IPS DF 6.9 (cell line): ENCODE measurements around the gene UBAC1.

Experiments used
- DNase-seq: peaks from one replicate; pipeline ENCODE4 v3.0.0-alpha.2; 2013; ENCODE audit warnings: low read depth, low spot score
- H3K27ac ChIP-seq: one replicate; pipeline ENCODE4 v1.5.1; 2013; ENCODE audit warnings: low read length, control low read depth
- H3K27me3 ChIP-seq: 2 replicates; pipeline ENCODE4 v1.6.1; 2013; ENCODE audit warnings: mild to moderate bottlenecking, low read length; ENCODE audit not compliant: control insufficient read depth, insufficient read depth
- H3K36me3 ChIP-seq: 2 replicates; pipeline ENCODE4 v1.6.1; 2013; ENCODE audit warnings: low read length; ENCODE audit not compliant: control insufficient read depth, insufficient read depth
- H3K4me1 ChIP-seq: 2 replicates; pipeline ENCODE4 v1.6.1; 2013; ENCODE audit warnings: low read length; ENCODE audit not compliant: control insufficient read depth, insufficient read depth
- H3K4me3 ChIP-seq: 2 replicates; pipeline ENCODE4 v1.5.1; 2013; ENCODE audit warnings: mild to moderate bottlenecking, low read length
- H3K9me3 ChIP-seq: 2 replicates; pipeline ENCODE4 v1.6.1; 2013; ENCODE audit warnings: low read length, inconsistent platforms; ENCODE audit not compliant: control insufficient read depth, insufficient read depth
- WGBS: extraction: QIAGEN DNeasy Blood & Tissue Kit; methylation state at CpG from one replicate; pipeline ENCODE4 v1.1.7; 2013; ENCODE audit warnings: mixed read lengths, missing lambda C conversion rate; ENCODE audit not compliant: insufficient read length, insufficient coverage; 5-methylcytosine and 5-hydroxymethylcytosine counted together

UBAC1 gene

GRCh38 chr9:135906291-135907005 is 54.7 kb downstream of the UBAC1 start:
- Histone ChIP-seq H3K36me3 (no peaks in the 10 kb centered on the region), H3K4me3 (peak overlapping the region; percentile 95), H3K27ac (no peak overlapping the region), H3K4me1 (peaks cover 5% of the 10 kb centered on the region; the same call in 1 of the 2 replicates), H3K9me3 (no peaks in the 10 kb centered on the region), H3K27me3 (no peaks in the 10 kb centered on the region)
- WGBS: no CpG with 5 or more reads among the region's 70 CpGs
- DNase-seq: no peak

- no CpG with 5 or more reads among the region's 23 CpGs for WGBS
- H3K27me3 ChIP-seq: no peaks in the 10 kb centered on the region
- no peak for DNase-seq
- peaks cover 5% of the 10 kb centered on the region; the same call in 1 of the 2 replicates for H3K4me1 ChIP-seq
- no peaks in the 10 kb centered on the region for H3K36me3 ChIP-seq
- no peak overlapping the region; the same call in 1 of the 2 replicates for H3K4me3 ChIP-seq
- no peak overlapping the region for H3K27ac ChIP-seq
- H3K9me3 ChIP-seq: no peaks in the 10 kb centered on the region
Measured at GRCh38 chr9:135905380-135906258, 55.6 kb downstream of the UBAC1 start.

- no peak for DNase-seq
- peaks cover 5% of the 10 kb centered on the region; the same call in 1 of the 2 replicates for H3K4me1 ChIP-seq
- no peaks in the 10 kb centered on the region for H3K9me3 ChIP-seq
- H3K27me3 ChIP-seq: no peaks in the 10 kb centered on the region
- H3K27ac ChIP-seq: no peak overlapping the region
- no peaks in the 10 kb centered on the region for H3K36me3 ChIP-seq
- no peak overlapping the region for H3K4me3 ChIP-seq
- no CpG with 5 or more reads among the region's 16 CpGs for WGBS
Measured at GRCh38 chr9:135903786-135904520, 57.2 kb downstream of the UBAC1 start.

- Histone ChIP-seq H3K36me3 (no peaks in the 10 kb centered on the region), H3K4me1 (peaks cover 3% of the 10 kb centered on the region; the same call in 1 of the 2 replicates), H3K27me3 (no peaks in the 10 kb centered on the region), H3K9me3 (no peaks in the 10 kb centered on the region), H3K4me3 (no peak overlapping the region), H3K27ac (no peak overlapping the region)
- WGBS: no CpG with 5 or more reads among the region's 3 CpGs
- no peak for DNase-seq
Measured at GRCh38 chr9:135903358-135903656, 57.9 kb downstream of the UBAC1 start.

- Histone ChIP-seq H3K4me3 (no peak overlapping the region), H3K27ac (no peak overlapping the region), H3K4me1 (peaks cover 3% of the 10 kb centered on the region; the same call in 1 of the 2 replicates), H3K36me3 (no peaks in the 10 kb centered on the region), H3K27me3 (no peaks in the 10 kb centered on the region), H3K9me3 (no peaks in the 10 kb centered on the region)
- no peak for DNase-seq
- WGBS: no CpG with 5 or more reads among the region's 12 CpGs
Measured at GRCh38 chr9:135902655-135903357, 58.4 kb downstream of the UBAC1 start.

GRCh38 chr9:135901826-135902225 is 59.3 kb downstream of the UBAC1 start:
- no CpG with 5 or more reads among the region's 2 CpGs for WGBS
- Histone ChIP-seq H3K4me3 (no peak overlapping the region), H3K27me3 (no peaks in the 10 kb centered on the region), H3K9me3 (no peaks in the 10 kb centered on the region), H3K27ac (no peak overlapping the region), H3K4me1 (peaks cover 3% of the 10 kb centered on the region; the same call in 1 of the 2 replicates), H3K36me3 (no peaks in the 10 kb centered on the region)
- DNase-seq: no peak

- H3K36me3 ChIP-seq: no peaks in the 10 kb centered on the region
- no peaks in the 10 kb centered on the region for H3K9me3 ChIP-seq
- peaks cover 3% of the 10 kb centered on the region; the same call in 1 of the 2 replicates for H3K4me1 ChIP-seq
- no CpG with 5 or more reads among the region's 9 CpGs for WGBS
- H3K27ac ChIP-seq: no peak overlapping the region
- no peak for DNase-seq
- H3K4me3 ChIP-seq: no peak overlapping the region
- H3K27me3 ChIP-seq: no peaks in the 10 kb centered on the region
Measured at GRCh38 chr9:135901031-135901758, 60.0 kb downstream of the UBAC1 start.

- H3K4me3 ChIP-seq: no peak overlapping the region
- H3K4me1 ChIP-seq: peaks cover 6% of the 10 kb centered on the region
- no peaks in the 10 kb centered on the region for H3K9me3 ChIP-seq
- no peak for DNase-seq
- H3K27me3 ChIP-seq: no peaks in the 10 kb centered on the region
- WGBS: no CpG with 5 or more reads among the region's 11 CpGs
- H3K36me3 ChIP-seq: no peaks in the 10 kb centered on the region
- no peak overlapping the region for H3K27ac ChIP-seq
Measured at GRCh38 chr9:135898634-135899407, 62.4 kb downstream of the UBAC1 start.

GRCh38 chr9:135896626-135897025 is 64.5 kb downstream of the UBAC1 start:
- peaks cover 7% of the 10 kb centered on the region for H3K4me1 ChIP-seq
- no peaks in the 10 kb centered on the region for H3K27me3 ChIP-seq
- DNase-seq: no peak
- no peak overlapping the region for H3K27ac ChIP-seq
- no peaks in the 10 kb centered on the region for H3K9me3 ChIP-seq
- H3K4me3 ChIP-seq: no peak overlapping the region
- no peaks in the 10 kb centered on the region for H3K36me3 ChIP-seq
- WGBS: no CpG with 5 or more reads among the region's 2 CpGs
